ENCODE measurements around the gene OTUB2. TPM values are rescaled to one million over a fixed set of nuclear protein-coding genes. Genes with fewer than 3 reads are reported as not detected.

Gene OTUB2
- total and polyA plus RNA-seq, 10 donors: 0.07 to 1.1 (median 0.43) TPM

DNA sequence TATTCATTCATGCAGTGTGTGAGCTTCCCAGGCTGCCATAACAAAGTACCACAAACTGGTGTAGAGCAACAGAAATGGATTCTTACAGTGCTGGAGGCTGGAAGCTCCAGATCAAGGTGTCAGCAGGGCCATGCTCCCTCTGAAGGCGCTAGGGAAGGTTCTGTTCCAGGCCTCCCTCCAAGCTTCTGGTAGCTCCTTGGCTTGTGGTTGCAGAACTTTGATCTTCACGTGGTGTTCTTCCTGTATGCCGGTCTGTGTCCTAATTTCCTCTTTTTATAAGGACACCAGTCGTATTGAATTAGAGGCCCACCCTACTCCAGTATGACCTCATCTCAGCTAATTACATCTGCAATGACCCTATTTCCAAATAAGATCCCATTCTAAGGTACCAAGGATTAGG is 3.1 kb downstream of the OTUB2 start:
- TF ChIP-seq, protein P1, sequence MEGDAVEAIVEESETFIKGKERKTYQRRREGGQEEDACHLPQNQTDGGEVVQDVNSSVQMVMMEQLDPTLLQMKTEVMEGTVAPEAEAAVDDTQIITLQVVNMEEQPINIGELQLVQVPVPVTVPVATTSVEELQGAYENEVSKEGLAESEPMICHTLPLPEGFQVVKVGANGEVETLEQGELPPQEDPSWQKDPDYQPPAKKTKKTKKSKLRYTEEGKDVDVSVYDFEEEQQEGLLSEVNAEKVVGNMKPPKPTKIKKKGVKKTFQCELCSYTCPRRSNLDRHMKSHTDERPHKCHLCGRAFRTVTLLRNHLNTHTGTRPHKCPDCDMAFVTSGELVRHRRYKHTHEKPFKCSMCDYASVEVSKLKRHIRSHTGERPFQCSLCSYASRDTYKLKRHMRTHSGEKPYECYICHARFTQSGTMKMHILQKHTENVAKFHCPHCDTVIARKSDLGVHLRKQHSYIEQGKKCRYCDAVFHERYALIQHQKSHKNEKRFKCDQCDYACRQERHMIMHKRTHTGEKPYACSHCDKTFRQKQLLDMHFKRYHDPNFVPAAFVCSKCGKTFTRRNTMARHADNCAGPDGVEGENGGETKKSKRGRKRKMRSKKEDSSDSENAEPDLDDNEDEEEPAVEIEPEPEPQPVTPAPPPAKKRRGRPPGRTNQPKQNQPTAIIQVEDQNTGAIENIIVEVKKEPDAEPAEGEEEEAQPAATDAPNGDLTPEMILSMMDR (IDR thresholded peaks at IDR 0.05 in 8 of 11, conservative IDR thresholded peaks at IDR 0.05 in 3 of 11): no peak
- TF ChIP-seq POLR2A (IDR thresholded peaks at IDR 0.05) (no peak), POLR2AphosphoS5 (IDR thresholded peaks at IDR 0.05) (no peak)
- H3K27ac ChIP-seq: no peak overlapping the region
- 24 to 42% (median 34%) methylated on average over 4 of the region's 4 CpGs for WGBS, 5 donors
- H3K9me3 ChIP-seq: no peaks in the 10 kb centered on the region
- H3K27me3 ChIP-seq (replicated peaks in 1 of 7): peaks cover 0 to 5% (median 0%) of the 10 kb centered on the region in 7 donors
- peaks cover 0 to 38% (median 18%) of the 10 kb centered on the region in 6 donors for H3K4me1 ChIP-seq
- no peak for DNase-seq
- H3K36me3 ChIP-seq: no peaks in the 10 kb centered on the region
- intact Hi-C loops (cut with DNase I; ENCODE audit: low total_unique reads): no loop called here
- H3K4me3 ChIP-seq: no peak overlapping the region

DNA sequence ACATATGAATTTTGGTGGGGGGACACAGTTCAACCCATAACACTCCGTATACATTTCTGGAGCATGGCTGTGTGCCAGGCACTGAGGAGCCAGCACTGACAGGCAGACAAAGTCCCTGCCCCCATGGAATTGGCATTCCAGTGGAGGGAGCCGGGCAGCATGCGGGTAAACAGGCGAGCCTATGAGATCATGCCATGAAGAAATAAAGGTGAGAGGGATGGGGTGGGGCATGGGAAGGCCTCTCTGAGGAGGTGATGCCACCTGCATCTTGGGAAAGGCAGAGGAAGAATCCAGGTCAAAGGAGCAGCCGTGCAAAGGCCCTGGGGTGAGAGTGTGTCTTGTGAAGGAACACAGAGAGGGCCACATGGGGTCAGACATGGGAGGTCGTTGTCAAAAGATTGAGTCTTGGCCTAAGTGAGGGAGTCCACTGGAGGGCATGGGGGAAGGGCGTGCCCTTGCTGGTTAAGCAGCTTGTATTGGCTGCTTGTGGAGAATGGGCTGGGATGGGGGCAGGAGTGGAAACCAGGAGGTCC is 3.6 kb downstream of the OTUB2 start:
- WGBS, 5 donors: 88 to 93% (median 91%) methylated on average over 7 of the region's 7 CpGs
- Histone ChIP-seq H3K9me3 (no peaks in the 10 kb centered on the region), H3K4me1 (peaks cover 0 to 38% (median 18%) of the 10 kb centered on the region in 6 donors), H3K4me3 (no peak overlapping the region), H3K27me3 (replicated peaks in 1 of 7) (peaks cover 0 to 5% (median 0%) of the 10 kb centered on the region in 7 donors), H3K27ac (no peak overlapping the region), H3K36me3 (no peaks in the 10 kb centered on the region)
- DNase-seq: no peak
- intact Hi-C loops (cut with DNase I; ENCODE audit: low total_unique reads): no loop called here
- no peak for TF ChIP-seq POLR2AphosphoS5 (IDR thresholded peaks at IDR 0.05)
- TF ChIP-seq POLR2A (IDR thresholded peaks at IDR 0.05): no peak
- TF ChIP-seq, protein P1 (IDR thresholded peaks at IDR 0.05 in 8 of 11, conservative IDR thresholded peaks at IDR 0.05 in 3 of 11): no peak

DNA sequence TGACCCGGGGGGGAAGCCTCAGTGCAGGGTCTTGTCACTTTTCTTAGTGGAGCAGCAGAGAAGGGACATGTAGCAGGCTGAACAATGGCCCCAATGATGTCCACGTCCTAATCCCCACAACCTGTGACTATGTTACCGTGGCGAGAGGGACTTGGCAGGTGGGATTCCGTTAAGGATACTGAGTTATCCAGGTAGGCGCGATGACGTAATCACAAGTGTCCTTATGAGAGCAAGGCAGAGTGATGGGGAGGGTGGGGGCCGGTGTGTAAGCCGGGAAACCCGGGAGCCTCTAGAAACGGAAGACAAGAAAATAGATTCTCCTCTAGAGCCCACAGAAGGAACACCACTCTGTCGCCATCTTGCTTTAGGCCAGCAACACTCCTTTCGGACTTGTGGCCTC is 4.4 kb downstream of the OTUB2 start:
- WGBS, 5 donors: 85 to 95% (median 90%) methylated on average over 14 of the region's 14 CpGs
- intact Hi-C loops (cut with DNase I; ENCODE audit: low total_unique reads): no loop called here
- peaks cover 0 to 37% (median 18%) of the 10 kb centered on the region in 6 donors for H3K4me1 ChIP-seq

DNA sequence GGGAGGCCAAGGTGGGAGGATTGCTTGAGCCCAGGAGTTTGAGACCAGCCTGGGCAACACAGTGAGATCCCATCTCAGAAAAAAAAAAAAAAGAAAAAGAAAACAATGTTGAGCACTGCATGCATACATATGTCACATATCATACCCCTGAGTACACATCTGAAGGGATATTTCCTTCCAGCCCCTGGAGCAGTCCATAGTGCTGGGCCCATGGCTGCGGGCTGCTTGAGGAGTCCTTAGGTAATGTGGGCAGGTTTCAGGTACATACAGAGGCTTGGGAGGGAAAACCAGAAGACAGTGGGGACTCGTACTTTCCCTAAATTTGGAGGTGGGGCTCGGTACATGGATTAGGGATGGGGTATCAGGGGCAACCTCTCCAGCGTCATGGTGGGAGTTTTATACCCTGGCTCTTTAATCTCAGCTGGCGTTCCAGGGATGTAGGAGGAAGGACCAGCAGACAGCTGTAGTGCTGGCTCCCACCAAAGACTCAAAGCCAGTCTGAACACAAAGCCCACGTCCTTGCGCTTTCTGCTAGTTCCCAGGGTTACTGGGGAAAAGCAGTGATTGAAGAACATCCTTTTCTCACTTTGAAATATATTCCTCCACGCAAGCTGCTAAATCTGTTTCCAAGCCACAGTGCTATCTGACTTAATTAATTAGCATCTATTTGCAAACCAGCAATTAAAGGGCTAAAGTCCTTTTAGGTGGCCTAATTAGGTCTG is 5.2 kb downstream of the OTUB2 start:
- Histone ChIP-seq H3K36me3 (no peaks in the 10 kb centered on the region), H3K4me1 (peaks cover 0 to 33% (median 14%) of the 10 kb centered on the region in 6 donors), H3K4me3 (no peak overlapping the region), H3K27ac (no peak overlapping the region), H3K9me3 (no peaks in the 10 kb centered on the region), H3K27me3 (replicated peaks in 1 of 7) (peaks cover 0 to 5% (median 0%) of the 10 kb centered on the region in 7 donors)
- 87 to 93% (median 90%) methylated on average over 8 of the region's 8 CpGs for WGBS, 5 donors
- intact Hi-C loops (cut with DNase I; ENCODE audit: low total_unique reads): no loop called here
- TF ChIP-seq, protein P1 (IDR thresholded peaks at IDR 0.05 in 8 of 11, conservative IDR thresholded peaks at IDR 0.05 in 3 of 11): no peak
- TF ChIP-seq POLR2AphosphoS5 (IDR thresholded peaks at IDR 0.05) (no peak), POLR2A (IDR thresholded peaks at IDR 0.05) (no peak)
- no peak for DNase-seq

More for the DNA sequence above, 4.4 kb downstream of the OTUB2 start:
- no peak for DNase-seq
- Histone ChIP-seq H3K36me3 (no peaks in the 10 kb centered on the region), H3K27ac (no peak overlapping the region), H3K9me3 (no peaks in the 10 kb centered on the region), H3K4me3 (no peak overlapping the region), H3K27me3 (replicated peaks in 1 of 7) (peaks cover 0 to 5% (median 0%) of the 10 kb centered on the region in 7 donors)
- TF ChIP-seq POLR2A (IDR thresholded peaks at IDR 0.05) (no peak), POLR2AphosphoS5 (IDR thresholded peaks at IDR 0.05) (no peak)
- TF ChIP-seq, protein P1 (IDR thresholded peaks at IDR 0.05 in 8 of 11, conservative IDR thresholded peaks at IDR 0.05 in 3 of 11): no peak
